ENCODE results near the gene PANX2. TPM values are rescaled to one million over a fixed set of nuclear protein-coding genes. Genes with fewer than 3 reads are reported as not detected.

PANX2 gene
- total RNA-seq, 1 donor from 2014 or later = 1.5 TPM

- H3K36me3 Mint-ChIP-seq (ENCODE audit: unreplicated experiment) = no peaks in the 10 kb centered on the region
- H3K9me3 Mint-ChIP-seq (ENCODE audit: unreplicated experiment) = no peaks in the 10 kb centered on the region
- no peak overlapping the region for H3K27ac Mint-ChIP-seq (ENCODE audit: unreplicated experiment)
- no peak for DNase-seq (ENCODE audit: extremely low spot score, unreplicated experiment)
- TF ChIP-seq, protein P1, sequence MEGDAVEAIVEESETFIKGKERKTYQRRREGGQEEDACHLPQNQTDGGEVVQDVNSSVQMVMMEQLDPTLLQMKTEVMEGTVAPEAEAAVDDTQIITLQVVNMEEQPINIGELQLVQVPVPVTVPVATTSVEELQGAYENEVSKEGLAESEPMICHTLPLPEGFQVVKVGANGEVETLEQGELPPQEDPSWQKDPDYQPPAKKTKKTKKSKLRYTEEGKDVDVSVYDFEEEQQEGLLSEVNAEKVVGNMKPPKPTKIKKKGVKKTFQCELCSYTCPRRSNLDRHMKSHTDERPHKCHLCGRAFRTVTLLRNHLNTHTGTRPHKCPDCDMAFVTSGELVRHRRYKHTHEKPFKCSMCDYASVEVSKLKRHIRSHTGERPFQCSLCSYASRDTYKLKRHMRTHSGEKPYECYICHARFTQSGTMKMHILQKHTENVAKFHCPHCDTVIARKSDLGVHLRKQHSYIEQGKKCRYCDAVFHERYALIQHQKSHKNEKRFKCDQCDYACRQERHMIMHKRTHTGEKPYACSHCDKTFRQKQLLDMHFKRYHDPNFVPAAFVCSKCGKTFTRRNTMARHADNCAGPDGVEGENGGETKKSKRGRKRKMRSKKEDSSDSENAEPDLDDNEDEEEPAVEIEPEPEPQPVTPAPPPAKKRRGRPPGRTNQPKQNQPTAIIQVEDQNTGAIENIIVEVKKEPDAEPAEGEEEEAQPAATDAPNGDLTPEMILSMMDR (IDR thresholded peaks at IDR 0.05) = no peak
- no peak overlapping the region for H3K4me3 Mint-ChIP-seq (ENCODE audit: unreplicated experiment)
- no peaks in the 10 kb centered on the region for H3K27me3 Mint-ChIP-seq (ENCODE audit: unreplicated experiment)
- peaks cover 6% of the 10 kb centered on the region for H3K4me1 Mint-ChIP-seq (ENCODE audit: unreplicated experiment)
These were observed 9.6 kb downstream of the PANX2 start for GRCh38 chr22:50179937-50180726.

DNA sequence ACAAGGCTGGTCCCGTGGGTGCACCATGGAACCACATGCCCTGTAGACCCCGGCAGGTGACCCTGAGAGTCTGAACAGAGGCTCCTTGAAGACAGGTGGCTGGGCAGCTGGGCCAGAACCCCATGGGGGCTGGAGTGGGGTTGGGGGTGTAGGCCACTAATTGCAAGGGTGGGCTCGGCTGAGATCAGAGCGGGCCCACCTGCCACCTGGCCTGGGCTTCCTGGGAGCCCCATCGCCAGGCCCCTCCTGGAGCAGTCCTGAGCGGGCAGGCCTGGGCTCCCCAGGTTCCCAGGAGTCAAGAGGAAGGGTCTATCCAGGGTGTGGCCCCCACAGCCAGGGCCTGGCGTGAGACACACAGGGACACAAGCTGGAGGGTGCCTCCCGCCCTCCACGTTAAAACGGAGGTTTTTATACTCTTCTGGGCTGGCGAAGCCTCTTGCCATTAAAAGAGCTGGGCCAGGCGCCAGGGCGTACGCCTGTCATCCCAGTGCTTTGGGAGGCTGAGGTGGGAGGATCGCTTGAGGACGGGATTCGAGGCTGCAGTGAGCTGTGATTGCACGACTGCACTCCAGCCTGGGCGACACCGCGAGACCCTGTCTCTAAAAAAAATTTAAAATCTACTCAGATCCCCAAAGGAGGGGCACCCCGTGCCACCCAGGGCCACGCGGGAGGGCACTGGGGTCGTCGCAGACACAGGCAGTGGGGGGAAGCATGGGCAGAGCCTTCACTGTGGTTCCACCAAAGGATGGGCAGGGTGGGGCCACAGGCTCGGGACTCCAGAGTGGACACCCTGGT, 10.4 kb downstream of the PANX2 start:
- no peaks in the 10 kb centered on the region for H3K27me3 Mint-ChIP-seq (ENCODE audit: unreplicated experiment)
- no peak overlapping the region for H3K4me3 Mint-ChIP-seq (ENCODE audit: unreplicated experiment)
- TF ChIP-seq, protein P1 (IDR thresholded peaks at IDR 0.05) = no peak
- peaks cover 8% of the 10 kb centered on the region for H3K4me1 Mint-ChIP-seq (ENCODE audit: unreplicated experiment)
- DNase-seq (ENCODE audit: extremely low spot score, unreplicated experiment) = no peak
- no peak overlapping the region for H3K27ac Mint-ChIP-seq (ENCODE audit: unreplicated experiment)
- H3K36me3 Mint-ChIP-seq (ENCODE audit: unreplicated experiment) = no peaks in the 10 kb centered on the region
- H3K9me3 Mint-ChIP-seq (ENCODE audit: unreplicated experiment) = no peaks in the 10 kb centered on the region

DNA sequence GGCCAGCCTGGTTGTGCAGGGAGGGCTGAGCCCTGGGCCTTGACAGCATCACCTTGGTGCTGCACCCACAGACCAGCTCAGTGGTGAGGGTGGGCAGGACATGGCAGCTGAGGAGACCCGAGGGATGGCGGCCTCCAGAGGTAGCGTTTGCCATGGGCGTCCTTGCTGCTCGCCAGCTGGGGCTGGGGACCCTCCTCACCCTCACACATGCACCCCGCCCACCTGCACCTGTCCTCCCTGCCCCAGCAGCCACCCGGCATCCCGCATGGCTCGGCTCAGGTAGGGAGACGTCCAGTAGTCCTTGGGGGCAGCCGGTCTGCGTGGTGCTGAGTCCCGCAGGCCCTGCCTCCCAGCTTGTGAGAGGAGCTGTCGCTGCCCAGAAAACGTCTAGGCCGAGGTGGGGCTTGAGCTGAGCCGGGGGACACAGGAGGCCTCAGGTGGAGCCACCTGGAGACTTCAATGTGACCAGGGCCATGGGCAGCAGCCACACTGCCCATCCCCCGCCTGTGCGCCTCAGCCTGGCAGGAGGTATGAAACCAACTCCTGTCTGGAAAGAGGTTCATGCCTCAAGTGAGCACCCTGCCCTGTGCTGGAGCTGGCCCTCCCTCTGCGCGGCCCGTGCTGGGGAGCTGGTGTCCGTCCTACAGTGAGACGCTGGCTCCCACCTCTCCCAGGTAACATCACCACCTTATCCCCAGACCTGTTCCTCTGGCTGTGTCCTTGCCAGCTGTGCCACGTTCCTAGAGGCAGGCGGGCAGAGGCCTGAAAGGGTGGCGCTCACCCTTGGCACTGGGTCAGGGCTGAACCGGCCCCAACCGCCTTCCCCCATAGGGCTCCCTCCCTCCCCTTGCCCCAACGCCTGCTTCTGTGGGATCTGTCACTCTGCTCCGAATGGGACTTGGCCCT, 11.9 kb downstream of the PANX2 start:
- Mint-ChIP-seq H3K27me3 (ENCODE audit: unreplicated experiment) (no peaks in the 10 kb centered on the region), H3K36me3 (ENCODE audit: unreplicated experiment) (no peaks in the 10 kb centered on the region), H3K27ac (ENCODE audit: unreplicated experiment) (no peak overlapping the region), H3K4me3 (ENCODE audit: unreplicated experiment) (no peak overlapping the region), H3K9me3 (ENCODE audit: unreplicated experiment) (no peaks in the 10 kb centered on the region), H3K4me1 (ENCODE audit: unreplicated experiment) (peaks cover 13% of the 10 kb centered on the region)
- no peak for DNase-seq (ENCODE audit: extremely low spot score, unreplicated experiment)
- TF ChIP-seq, protein P1 (IDR thresholded peaks at IDR 0.05) = no peak

DNA sequence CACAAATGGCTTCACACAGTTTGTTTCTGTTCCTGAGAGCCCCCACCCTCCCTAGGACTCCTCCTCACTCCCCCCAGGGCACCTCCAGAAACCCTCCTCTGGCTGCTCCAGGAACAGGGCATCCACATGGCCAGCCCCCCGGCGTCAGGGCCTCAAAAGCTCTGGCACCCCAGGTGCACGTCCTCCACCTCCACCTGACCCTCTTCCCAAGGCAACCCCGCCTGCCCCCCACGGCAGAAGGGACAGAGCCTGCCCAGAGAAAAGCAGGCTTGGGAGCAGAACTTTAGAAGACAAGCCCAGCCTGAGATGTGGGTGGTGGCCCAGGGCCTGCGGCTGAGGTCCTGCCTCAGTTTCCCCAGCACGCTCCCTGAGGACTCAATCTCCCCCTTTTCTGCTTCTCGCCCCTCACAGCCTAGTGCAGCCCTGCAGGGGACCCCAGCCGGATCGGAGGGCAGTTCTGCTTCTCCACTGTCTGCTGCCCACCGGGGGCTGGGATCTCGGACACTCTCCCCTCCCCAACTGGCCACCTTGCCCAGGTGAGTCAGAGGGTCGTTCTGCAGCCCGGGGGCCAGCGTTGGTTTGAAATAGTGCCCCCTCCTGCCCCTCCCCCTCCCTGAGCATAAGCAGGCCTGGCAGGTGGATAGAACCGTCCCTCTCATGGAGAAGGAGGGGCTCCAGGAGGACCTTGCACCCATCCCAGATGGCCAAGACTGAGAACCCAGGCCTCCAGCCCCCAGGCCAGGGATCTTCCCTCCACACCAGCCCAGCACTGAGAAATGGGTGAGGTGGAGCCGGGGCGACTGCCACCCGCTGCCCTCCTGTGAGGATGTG, 12.8 kb downstream of the PANX2 start:
- no peaks in the 10 kb centered on the region for H3K36me3 Mint-ChIP-seq (ENCODE audit: unreplicated experiment)
- no peak for DNase-seq (ENCODE audit: extremely low spot score, unreplicated experiment)
- H3K27ac Mint-ChIP-seq (ENCODE audit: unreplicated experiment) = peak overlapping the region; percentile 38
- no peaks in the 10 kb centered on the region for H3K27me3 Mint-ChIP-seq (ENCODE audit: unreplicated experiment)
- TF ChIP-seq, protein P1 (IDR thresholded peaks at IDR 0.05) = no peak
- no peaks in the 10 kb centered on the region for H3K9me3 Mint-ChIP-seq (ENCODE audit: unreplicated experiment)
- no peak overlapping the region for H3K4me3 Mint-ChIP-seq (ENCODE audit: unreplicated experiment)
- H3K4me1 Mint-ChIP-seq (ENCODE audit: unreplicated experiment) = peaks cover 14% of the 10 kb centered on the region
